IMR-90 (cell line): ENCODE results near the gene PAK5. TPM values are rescaled to one million over a fixed set of nuclear protein-coding genes. Genes with fewer than 3 reads are reported as not detected.

ENCODE experiments used
- ATAC-seq: fragments of 200-7000 bp; cut with Tn5 transposase; 2 replicates; pipeline ENCODE4 v1.9.1; 2020; ENCODE audit warnings: low read depth, mild to moderate bottlenecking, moderate library complexity
- BruUV-seq: library from RNA; stranded (reverse); fragments of 400-500 nt; replicated peaks from 2 replicates; lab custom pipeline; 2021; lab: Mats Ljungman, UMichigan
- CTCF ChIA-PET: fragments of 300-600 bp; formaldehyde crosslinking; extraction: SDS; loops from one replicate; lab custom pipeline; 2021; ENCODE audit warnings: antibody characterized with exemption; lab: Yijun Ruan, JAX
- POLR2A ChIA-PET: fragments of 300-600 bp; sonication (Branson Sonifier 250); formaldehyde crosslinking; loops from one replicate; lab custom pipeline; 2022; ENCODE audit warnings: antibody characterized with exemption; ENCODE audit not compliant: unreplicated experiment; lab: Charles Lee
- DNase-seq: peaks from one replicate; pipeline ENCODE4 v3.0.0; 2013
- H2AFZ ChIP-seq: replicated peaks from 2 replicates; pipeline ENCODE3; 2013; ENCODE audit warnings: low read length, mild to moderate bottlenecking; ENCODE audit not compliant: poor library complexity
- H2AK5ac ChIP-seq: 2 replicates; pipeline ENCODE4 v1.6.1; 2013; ENCODE audit warnings: low read depth, low read length, inconsistent platforms
- H2AK9ac ChIP-seq: replicated peaks from 2 replicates; pipeline ENCODE3; 2013; ENCODE audit warnings: mild to moderate bottlenecking, low read depth, low read length, moderate library complexity; ENCODE audit not compliant: poor library complexity
- H2BK120ac ChIP-seq: 2 replicates; pipeline ENCODE4 v1.6.1; 2013; ENCODE audit warnings: low read depth, low read length, inconsistent platforms
- H2BK15ac ChIP-seq: 3 replicates; pipeline ENCODE4 v1.6.1; 2013; ENCODE audit warnings: low read depth, low read length, inconsistent platforms
- H2BK20ac ChIP-seq: 2 replicates; pipeline ENCODE4 v1.6.1; 2013; ENCODE audit warnings: low read depth, mild to moderate bottlenecking, inconsistent platforms, low read length, moderate library complexity
- H2BK5ac ChIP-seq: 2 replicates; pipeline ENCODE4 v1.6.1; 2013; ENCODE audit warnings: mild to moderate bottlenecking, low read depth, low read length, inconsistent platforms; ENCODE audit not compliant: poor library complexity, severe bottlenecking
- H3K14ac ChIP-seq: replicated peaks from 2 replicates; pipeline ENCODE4 v1.6.1; 2013; ENCODE audit warnings: low read depth, low read length, inconsistent platforms
- H3K18ac ChIP-seq: 2 replicates; pipeline ENCODE4 v1.6.1; 2013; ENCODE audit warnings: low read depth, low read length, control low read depth
- H3K23ac ChIP-seq: 2 replicates; pipeline ENCODE4 v1.6.1; 2013; ENCODE audit warnings: low read depth, low read length, inconsistent platforms
- H3K27ac ChIP-seq: 2 replicates; pipeline ENCODE4 v1.5.1; 2013; ENCODE audit warnings: mild to moderate bottlenecking, control low read depth, low read length; ENCODE audit not compliant: insufficient read depth
- H3K27me3 ChIP-seq: 2 replicates; pipeline ENCODE4 v1.6.1; 2013; ENCODE audit warnings: low read length; ENCODE audit not compliant: control insufficient read depth, insufficient read depth
- H3K36me3 ChIP-seq: 2 replicates; pipeline ENCODE4 v1.6.1; 2013; ENCODE audit warnings: low read length, mixed read lengths; ENCODE audit not compliant: control insufficient read depth, insufficient read depth
- H3K4ac ChIP-seq: 2 replicates; pipeline ENCODE4 v1.6.1; 2013; ENCODE audit warnings: low read depth, low read length, inconsistent platforms
- H3K4me1 ChIP-seq: 2 replicates; pipeline ENCODE4 v1.6.1; 2013; ENCODE audit warnings: low read length, mixed read lengths; ENCODE audit not compliant: control insufficient read depth, insufficient read depth
- H3K4me2 ChIP-seq: 2 replicates; pipeline ENCODE4 v1.6.1; 2013; ENCODE audit warnings: low read depth, mild to moderate bottlenecking, control low read depth, low read length, moderate library complexity
- H3K4me3 ChIP-seq: 2 replicates; pipeline ENCODE4 v1.5.1; 2013; ENCODE audit warnings: low read depth, mild to moderate bottlenecking, control low read depth, low read length, moderate library complexity; ENCODE audit not compliant: insufficient read depth
- H3K56ac ChIP-seq: 2 replicates; pipeline ENCODE4 v1.6.1; 2013; ENCODE audit warnings: low read length, inconsistent platforms; ENCODE audit not compliant: insufficient read depth; ENCODE audit errors: extremely low read depth
- H3K79me1 ChIP-seq, 2 experiments: 2 replicates each; pipeline ENCODE4 v1.6.1; 2013; ENCODE audit warnings: low read length in 2 of 2, inconsistent platforms in 1 of 2, low read depth in 1 of 2
- H3K9ac ChIP-seq: 2 replicates; pipeline ENCODE4 v1.6.1; 2013; ENCODE audit warnings: low read depth, low read length, control low read depth
- H3K9me1 ChIP-seq: 2 replicates; pipeline ENCODE4 v1.6.1; 2013; ENCODE audit warnings: low read length, inconsistent platforms; ENCODE audit not compliant: insufficient read depth
- H3K9me3 ChIP-seq: 2 replicates; pipeline ENCODE4 v1.6.1; 2013; ENCODE audit warnings: low read length; ENCODE audit not compliant: control insufficient read depth, insufficient read depth
- H4K20me1 ChIP-seq: 2 replicates; pipeline ENCODE4 v1.6.1; 2013; ENCODE audit warnings: low read length, inconsistent platforms; ENCODE audit not compliant: insufficient read depth
- H4K5ac ChIP-seq: 2 replicates; pipeline ENCODE4 v1.6.1; 2013; ENCODE audit warnings: mild to moderate bottlenecking, low read depth, low read length, control low read depth
- H4K8ac ChIP-seq, 2 experiments: 2 replicates each; pipeline ENCODE4 v1.6.1; 2013; ENCODE audit warnings: low read depth in 2 of 2, low read length in 2 of 2, control low read depth in 1 of 2, inconsistent platforms in 1 of 2
- H4K91ac ChIP-seq: 2 replicates; pipeline ENCODE4 v1.6.1; 2013; ENCODE audit warnings: low read depth, low read length, inconsistent platforms; ENCODE audit not compliant: insufficient read depth
- BHLHE40 ChIP-seq: fragments of 150-350 bp; IDR thresholded peaks from 2 replicates; pipeline ENCODE4 v1.6.1; 2016; ENCODE audit warnings: mild to moderate bottlenecking, low read depth, low read length
- CEBPB ChIP-seq: IDR thresholded peaks from 2 replicates; pipeline ENCODE4 v1.6.1; 2012; ENCODE audit warnings: low read depth, low read length, improper control_type of control experiment
- CHD1 ChIP-seq: IDR thresholded peaks from 2 replicates; pipeline ENCODE4 v1.6.1; 2012; ENCODE audit warnings: low read depth, low read length, improper control_type of control experiment
- ELK1 ChIP-seq: fragments of 150-350 bp; IDR thresholded peaks from 2 replicates; pipeline ENCODE4 v1.6.1; 2016; ENCODE audit warnings: low read depth, mild to moderate bottlenecking, low read length, moderate library complexity, borderline replicate concordance
- MAFK ChIP-seq: IDR thresholded peaks from 2 replicates; pipeline ENCODE4 v1.6.1; 2012; ENCODE audit warnings: low read depth, low read length, improper control_type of control experiment
- MXI1 ChIP-seq: IDR thresholded peaks from 2 replicates; pipeline ENCODE4 v1.6.1; 2012; ENCODE audit warnings: low read depth, mild to moderate bottlenecking, low read length, moderate library complexity, borderline replicate concordance
- NFE2L2 ChIP-seq: fragments of 150-350 bp; IDR thresholded peaks from 2 replicates; pipeline ENCODE4 v1.6.1; 2016; ENCODE audit warnings: low read depth, mild to moderate bottlenecking, low read length
- POLR2A ChIP-seq: IDR thresholded peaks from 2 replicates; pipeline ENCODE4 v1.6.1; 2012; ENCODE audit warnings: mild to moderate bottlenecking, low read depth, low read length
- RAD21 ChIP-seq: IDR thresholded peaks from 2 replicates; pipeline ENCODE4 v1.6.1; 2012; ENCODE audit warnings: low read length, improper control_type of control experiment
- WGBS, 2 experiments: methylation state at CpG; one replicate each; pipeline versions ENCODE4 v1.1.5 to v1.1.7; 2013; ENCODE audit warnings: missing lambda C conversion rate in 2 of 2; ENCODE audit not compliant: insufficient read length in 1 of 2; ENCODE audit errors: extremely low coverage in 2 of 2; 5-methylcytosine and 5-hydroxymethylcytosine counted together
- dilution Hi-C: fragments of 300-500 bp; cut with HindIII; formaldehyde crosslinking; loops from one replicate; pipeline ENCODE4 v1.14.3; 2018; ENCODE audit warnings: low sequenced_read_pairs; ENCODE audit not compliant: unreplicated experiment
- in situ Hi-C: fragments of 300-500 bp; cut with MboI; formaldehyde crosslinking; loops from 3 replicates; pipeline ENCODE4 v1.14.3; 2019; ENCODE audit warnings: low sequenced_read_pairs, inconsistent platforms, mixed read lengths
- intact Hi-C: fragments of 100-400 bp; cut with micrococcal nuclease; formaldehyde crosslinking; loops from 2 replicates; pipeline ENCODE4 v1.10.0; 2022
- polyA plus RNA-seq, 3 experiments: library from polyadenylated mRNA; depleted of rRNA; stranded (reverse); fragments of >200 nt; gene quantifications; 2 replicates each; pipeline ENCODE4 v1.2.3, GENCODE V29; 2012; ENCODE audit warnings: low replicate concordance in 1 of 3
- total RNA-seq: library from RNA; depleted of rRNA; stranded (reverse); fragments of >200 nt; gene quantifications from 2 replicates; pipeline ENCODE4 v1.2.3, GENCODE V29; 2012
- TF ChIP-seq, protein P1 (sequence below): fragments of 150-350 bp; IDR thresholded peaks from 2 replicates; pipeline ENCODE4 v1.6.1; 2017; ENCODE audit warnings: mild to moderate bottlenecking, antibody characterized with exemption, low read length, low read depth

The PAK5 gene
- total and polyA plus RNA-seq, 2 of the 4 experiments (the other 2 are of a cell fraction), result not detected

DNA sequence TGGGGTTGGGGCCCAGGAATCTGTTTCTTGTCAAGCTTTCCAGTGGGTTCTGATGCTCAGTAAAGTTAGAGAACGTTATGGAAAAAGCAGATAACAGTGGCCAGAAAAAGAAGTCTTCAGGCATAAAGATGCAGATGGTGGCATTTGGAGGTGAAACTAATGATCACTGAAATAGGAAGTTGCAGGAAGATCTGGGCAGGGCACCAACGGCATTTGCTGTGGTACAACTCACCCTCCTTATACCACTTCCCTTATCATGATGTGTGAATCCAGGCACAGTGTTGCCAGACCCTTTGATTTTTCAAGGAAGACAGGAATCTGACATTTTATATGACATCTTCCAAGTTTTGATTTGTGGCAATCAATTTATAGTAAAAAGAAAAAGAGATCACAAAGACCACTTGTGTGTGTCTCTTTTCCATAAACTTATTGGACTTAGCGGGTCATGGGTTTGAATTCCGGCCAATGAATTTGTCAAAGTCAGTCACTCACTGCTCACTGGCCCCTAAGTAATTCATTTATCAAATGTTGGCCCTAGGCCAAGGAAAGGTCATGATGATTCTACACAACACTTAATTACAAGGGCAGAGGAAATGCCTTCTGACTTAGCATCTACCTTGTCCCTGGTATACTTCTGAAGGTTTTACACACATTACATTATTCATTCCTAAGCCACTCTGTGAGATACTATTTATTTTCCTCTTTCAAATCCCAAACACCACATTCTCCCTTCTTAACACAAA, 286.9 kb downstream of the PAK5 start:
- H3K27ac ChIP-seq, result no peak overlapping the region

More for the DNA sequence above, 286.9 kb downstream of the PAK5 start:
- H2AFZ ChIP-seq, result no peak overlapping the region
- H2BK15ac ChIP-seq, result no peak overlapping the region
- no peak overlapping the region for H2BK5ac ChIP-seq
- POLR2A ChIA-PET, result no interaction called here
- no peak overlapping the region for H2AK9ac ChIP-seq
- CTCF ChIA-PET, result no interaction called here
- H4K20me1 ChIP-seq, result no peaks in the 10 kb centered on the region
- no peak overlapping the region for H3K23ac ChIP-seq
- no peak overlapping the region for H4K5ac ChIP-seq
- H3K4me3 ChIP-seq, result no peak overlapping the region
- H3K9me1 ChIP-seq, result no peaks in the 10 kb centered on the region; the same call in 1 of the 2 replicates
- no peak overlapping the region for H2BK120ac ChIP-seq
- no peaks in the 10 kb centered on the region for H3K36me3 ChIP-seq
- in situ Hi-C loops, result no loop called here
- H3K9me3 ChIP-seq, result no peaks in the 10 kb centered on the region
- H3K27me3 ChIP-seq, result peaks cover 2% of the 10 kb centered on the region
- intact Hi-C loops, result no loop called here
- H3K79me1 ChIP-seq, result no peaks in the 10 kb centered on the region
- ATAC-seq (no peak), DNase-seq (no peak)
- dilution Hi-C loops, result no loop called here
- no peak overlapping the region for H4K8ac ChIP-seq
- WGBS, 2 experiments, result no CpG with 5 or more reads among the region's 4 CpGs
- BruUV-seq, result no TSS peak
- no peak overlapping the region for H3K4me2 ChIP-seq
- H2BK20ac ChIP-seq, result no peak overlapping the region
- H3K56ac ChIP-seq, result no peak overlapping the region
- H3K18ac ChIP-seq, result no peak overlapping the region
- TF ChIP-seq, protein P1, sequence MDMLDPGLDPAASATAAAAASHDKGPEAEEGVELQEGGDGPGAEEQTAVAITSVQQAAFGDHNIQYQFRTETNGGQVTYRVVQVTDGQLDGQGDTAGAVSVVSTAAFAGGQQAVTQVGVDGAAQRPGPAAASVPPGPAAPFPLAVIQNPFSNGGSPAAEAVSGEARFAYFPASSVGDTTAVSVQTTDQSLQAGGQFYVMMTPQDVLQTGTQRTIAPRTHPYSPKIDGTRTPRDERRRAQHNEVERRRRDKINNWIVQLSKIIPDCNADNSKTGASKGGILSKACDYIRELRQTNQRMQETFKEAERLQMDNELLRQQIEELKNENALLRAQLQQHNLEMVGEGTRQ, result no peak
- no peak for TF ChIP-seq CHD1
- TF ChIP-seq MAFK, result no peak
- TF ChIP-seq CEBPB, result no peak
- TF ChIP-seq RAD21, result no peak
- no peak for TF ChIP-seq MXI1
- no peak for TF ChIP-seq POLR2A
- no peak for TF ChIP-seq BHLHE40
- no peak for TF ChIP-seq ELK1
- TF ChIP-seq NFE2L2, result no peak
- no peak overlapping the region for H2AK5ac ChIP-seq
- H3K14ac ChIP-seq, result no peak overlapping the region
- no peaks in the 10 kb centered on the region for H3K4me1 ChIP-seq
- H3K9ac ChIP-seq, result no peak overlapping the region
- H4K91ac ChIP-seq, result no peak overlapping the region
- H3K4ac ChIP-seq, result no peak overlapping the region
